A549 (cell line): ENCODE results near the gene FRMD6.
"Not testable (repeated sequence)": the region's sequence is repeated elsewhere in the genome, so short reads cannot be mapped to it uniquely, and the experiment has no call there.

Experiments used
- CEBPB ChIP-seq, 2 experiments: fragments of >200 bp in 1 of 2; sonication (Bioruptor Twin) in 1 of 2; formaldehyde crosslinking in 1 of 2; IDR thresholded peaks; 2 replicates each; pipeline ENCODE4 v1.6.1; 2012 to 2016
- EHMT2 ChIP-seq: fragments of 200-600 bp; sonication (generic); IDR thresholded peaks from 2 replicates; pipeline ENCODE4 v1.6.1; 2016; ENCODE audit warnings: antibody characterized with exemption, low read depth, mild to moderate bottlenecking, moderate library complexity
- EP300 ChIP-seq, 2 experiments: fragments of >200 bp; sonication (Bioruptor Twin); formaldehyde crosslinking; IDR thresholded peaks; 2 replicates in 1 of 2; 3 replicates in 1 of 2; pipeline ENCODE4 v1.6.1; 2016 to 2017
- ESRRA ChIP-seq: fragments of 150-350 bp; IDR thresholded peaks from 2 replicates; pipeline ENCODE4 v1.6.1; 2014; ENCODE audit warnings: mild to moderate bottlenecking, low read length, borderline replicate concordance
- JUNB ChIP-seq: fragments of >200 bp; sonication (Bioruptor Twin); formaldehyde crosslinking; IDR thresholded peaks from 2 replicates; pipeline ENCODE4 v1.6.1; 2016
- KDM1A ChIP-seq: fragments of 200-600 bp; sonication (generic); IDR thresholded peaks from 2 replicates; pipeline ENCODE4 v1.6.1; 2016; ENCODE audit warnings: low read depth, mild to moderate bottlenecking
- MYC ChIP-seq: IDR thresholded peaks from 2 replicates; pipeline ENCODE4 v1.6.1; 2012; ENCODE audit warnings: mild to moderate bottlenecking, inconsistent platforms, low read length, improper control_type of control experiment, borderline replicate concordance
- POLR2A ChIP-seq: IDR thresholded peaks from 2 replicates; pipeline ENCODE4 v1.6.1; 2012; ENCODE audit warnings: mild to moderate bottlenecking, low read length
- RAD21 ChIP-seq, 2 experiments: fragments of >200 bp in 1 of 2; sonication (Bioruptor Twin) in 1 of 2; formaldehyde crosslinking in 1 of 2; IDR thresholded peaks in 1 of 2; conservative IDR thresholded peaks in 1 of 2; 2 replicates in 1 of 2; 3 replicates in 1 of 2; pipeline ENCODE4 v1.6.1; 2012 to 2018; ENCODE audit warnings: inconsistent platforms in 1 of 2
- SMC3 ChIP-seq: fragments of >200 bp; sonication (Bioruptor Twin); formaldehyde crosslinking; IDR thresholded peaks from 3 replicates; pipeline ENCODE4 v1.6.1; 2018; ENCODE audit warnings: inconsistent platforms
- ZFP36 ChIP-seq: fragments of 450-650 bp; IDR thresholded peaks from 2 replicates; pipeline ENCODE4 v1.6.1; 2014; ENCODE audit warnings: borderline replicate concordance; ENCODE audit not compliant: partially characterized antibody
- TF ChIP-seq, protein P1 (sequence below): fragments of >200 bp; sonication (Bioruptor Twin); formaldehyde crosslinking; IDR thresholded peaks from 3 replicates; pipeline ENCODE4 v1.5.1; 2016
- TF ChIP-seq, protein P2 (sequence below): IDR thresholded peaks from 2 replicates; pipeline ENCODE4 v1.6.1; 2012
- TF ChIP-seq, protein P3 (sequence below): fragments of >200 bp; sonication (Bioruptor Twin); formaldehyde crosslinking; IDR thresholded peaks from 3 replicates; pipeline ENCODE4 v1.6.1; 2016

DNA sequence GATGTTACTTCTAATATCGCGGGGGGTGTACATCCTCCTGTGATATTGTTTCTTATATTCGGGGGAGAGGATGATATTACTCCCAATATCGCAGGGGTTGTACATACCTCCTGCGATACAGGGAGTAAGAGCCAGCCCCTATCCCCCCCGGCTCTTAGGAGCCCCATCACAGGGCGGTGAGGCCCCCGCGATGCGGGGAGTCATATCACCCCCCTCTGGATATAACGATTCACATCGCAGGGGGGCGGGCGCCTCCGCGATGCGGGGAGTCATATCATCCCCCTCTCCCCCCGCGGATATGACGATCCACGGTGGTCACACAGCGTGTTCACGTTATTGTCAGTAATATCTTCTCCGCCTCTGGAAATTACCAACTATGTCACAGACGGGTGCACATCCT, 95.1 kb downstream of the FRMD6 start:
- not testable (repeated sequence) for TF ChIP-seq KDM1A; JUNB; SMC3; CEBPB (IDR thresholded peaks at IDR 0.05); ZFP36; POLR2A; EP300 (IDR thresholded peaks at IDR 0.05); EHMT2; ESRRA; MYC; RAD21 (conservative IDR thresholded peaks at IDR 0.05 in 1 of 2, IDR thresholded peaks at IDR 0.05 in 1 of 2)
- TF ChIP-seq, protein P1, sequence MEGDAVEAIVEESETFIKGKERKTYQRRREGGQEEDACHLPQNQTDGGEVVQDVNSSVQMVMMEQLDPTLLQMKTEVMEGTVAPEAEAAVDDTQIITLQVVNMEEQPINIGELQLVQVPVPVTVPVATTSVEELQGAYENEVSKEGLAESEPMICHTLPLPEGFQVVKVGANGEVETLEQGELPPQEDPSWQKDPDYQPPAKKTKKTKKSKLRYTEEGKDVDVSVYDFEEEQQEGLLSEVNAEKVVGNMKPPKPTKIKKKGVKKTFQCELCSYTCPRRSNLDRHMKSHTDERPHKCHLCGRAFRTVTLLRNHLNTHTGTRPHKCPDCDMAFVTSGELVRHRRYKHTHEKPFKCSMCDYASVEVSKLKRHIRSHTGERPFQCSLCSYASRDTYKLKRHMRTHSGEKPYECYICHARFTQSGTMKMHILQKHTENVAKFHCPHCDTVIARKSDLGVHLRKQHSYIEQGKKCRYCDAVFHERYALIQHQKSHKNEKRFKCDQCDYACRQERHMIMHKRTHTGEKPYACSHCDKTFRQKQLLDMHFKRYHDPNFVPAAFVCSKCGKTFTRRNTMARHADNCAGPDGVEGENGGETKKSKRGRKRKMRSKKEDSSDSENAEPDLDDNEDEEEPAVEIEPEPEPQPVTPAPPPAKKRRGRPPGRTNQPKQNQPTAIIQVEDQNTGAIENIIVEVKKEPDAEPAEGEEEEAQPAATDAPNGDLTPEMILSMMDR, result not testable (repeated sequence)
- TF ChIP-seq, protein P2, sequence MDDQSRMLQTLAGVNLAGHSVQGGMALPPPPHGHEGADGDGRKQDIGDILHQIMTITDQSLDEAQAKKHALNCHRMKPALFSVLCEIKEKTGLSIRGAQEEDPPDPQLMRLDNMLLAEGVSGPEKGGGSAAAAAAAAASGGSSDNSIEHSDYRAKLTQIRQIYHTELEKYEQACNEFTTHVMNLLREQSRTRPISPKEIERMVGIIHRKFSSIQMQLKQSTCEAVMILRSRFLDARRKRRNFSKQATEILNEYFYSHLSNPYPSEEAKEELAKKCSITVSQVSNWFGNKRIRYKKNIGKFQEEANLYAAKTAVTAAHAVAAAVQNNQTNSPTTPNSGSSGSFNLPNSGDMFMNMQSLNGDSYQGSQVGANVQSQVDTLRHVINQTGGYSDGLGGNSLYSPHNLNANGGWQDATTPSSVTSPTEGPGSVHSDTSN, result not testable (repeated sequence)
- TF ChIP-seq, protein P3, sequence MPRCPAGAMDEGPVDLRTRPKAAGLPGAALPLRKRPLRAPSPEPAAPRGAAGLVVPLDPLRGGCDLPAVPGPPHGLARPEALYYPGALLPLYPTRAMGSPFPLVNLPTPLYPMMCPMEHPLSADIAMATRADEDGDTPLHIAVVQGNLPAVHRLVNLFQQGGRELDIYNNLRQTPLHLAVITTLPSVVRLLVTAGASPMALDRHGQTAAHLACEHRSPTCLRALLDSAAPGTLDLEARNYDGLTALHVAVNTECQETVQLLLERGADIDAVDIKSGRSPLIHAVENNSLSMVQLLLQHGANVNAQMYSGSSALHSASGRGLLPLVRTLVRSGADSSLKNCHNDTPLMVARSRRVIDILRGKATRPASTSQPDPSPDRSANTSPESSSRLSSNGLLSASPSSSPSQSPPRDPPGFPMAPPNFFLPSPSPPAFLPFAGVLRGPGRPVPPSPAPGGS, result not testable (repeated sequence)
